Endothelial cell of umbilical vein (primary cell): ENCODE data around the gene VWCE. TPM values are rescaled to one million over a fixed set of nuclear protein-coding genes. Genes with fewer than 3 reads are reported as not detected.

Experiments used
- Bru-seq: library from RNA; stranded (reverse); fragments of 400-500 nt; gene quantifications from one replicate; lab custom pipeline; 2021; lab: Mats Ljungman, UMichigan
- BruChase-seq, 2 experiments: library from RNA; stranded (reverse); fragments of 400-500 nt; gene quantifications; one replicate each; lab custom pipeline; 2021; lab: Mats Ljungman, UMichigan
- BruUV-seq: library from RNA; stranded (reverse); fragments of 400-500 nt; replicated peaks from 2 replicates; lab custom pipeline; 2021; lab: Mats Ljungman, UMichigan
- CTCF ChIA-PET: fragments of 300-600, 350-600 bp; sonication (Branson Sonifier 250); formaldehyde crosslinking; loops from one replicate; lab custom pipeline; 2021; ENCODE audit warnings: antibody characterized with exemption, inconsistent platforms; lab: Charles Lee
- POLR2A ChIA-PET: fragments of 300-600, 350-600 bp; sonication (Branson Sonifier 250); formaldehyde crosslinking; loops from one replicate; lab custom pipeline; 2021; ENCODE audit warnings: antibody characterized with exemption, inconsistent platforms; lab: Charles Lee
- DNase-seq: peaks from one replicate; pipeline ENCODE4 v3.0.0-alpha.2; 2011; ENCODE audit warnings: low read depth, low spot score
- FAIRE-seq: peaks from 2 replicates; lab custom pipeline; 2011; peaks lifted over from hg19 to GRCh38; lab: Jason Lieb, UNC
- H2AFZ ChIP-seq: 2 replicates; pipeline ENCODE4 v1.6.0; 2012; ENCODE audit warnings: low read depth, low read length, control low read depth, inconsistent platforms
- H3K27ac ChIP-seq: 2 replicates; pipeline ENCODE4 v1.5.1; 2011; ENCODE audit warnings: low read depth, mild to moderate bottlenecking, control low read depth, low read length, moderate library complexity; ENCODE audit not compliant: insufficient read depth
- H3K27me3 ChIP-seq, 2 experiments: 2 replicates each; pipeline versions ENCODE4 v1.6.0 to v1.6.1; 2011; ENCODE audit warnings: low read length in 2 of 2, mixed read lengths in 1 of 2; ENCODE audit not compliant: control insufficient read depth in 2 of 2, insufficient read depth in 2 of 2
- H3K36me3 ChIP-seq, 2 experiments: 2 replicates in 1 of 2; 3 replicates in 1 of 2; pipeline ENCODE4 v1.5.1; 2011; ENCODE audit warnings: low read length in 2 of 2, mild to moderate bottlenecking in 1 of 2, moderate library complexity in 1 of 2; ENCODE audit not compliant: control insufficient read depth in 2 of 2, insufficient read depth in 2 of 2; ENCODE audit errors: extremely low read depth in 1 of 2
- H3K4me1 ChIP-seq: 3 replicates; pipeline ENCODE4 v1.5.1; 2011; ENCODE audit warnings: mild to moderate bottlenecking, low read length; ENCODE audit not compliant: control insufficient read depth, insufficient read depth; ENCODE audit errors: extremely low read depth
- H3K4me2 ChIP-seq: 2 replicates; pipeline ENCODE4 v1.6.1; 2011; ENCODE audit warnings: low read length, control low read depth, mixed read lengths; ENCODE audit not compliant: insufficient read depth
- H3K4me3 ChIP-seq, 3 experiments: fragments of 200-600 bp in 1 of 3; sonication (generic), shearing (Covaris generic) in 1 of 3; replicated peaks in 1 of 3; 2 replicates each; pipeline ENCODE4 v1.5.1; 2011 to 2016; ENCODE audit warnings: control low read depth in 3 of 3, low read length in 3 of 3, mild to moderate bottlenecking in 2 of 3, inconsistent platforms in 1 of 3, low read depth in 1 of 3, moderate library complexity in 1 of 3; ENCODE audit not compliant: insufficient read depth in 1 of 3
- H3K79me2 ChIP-seq: 2 replicates; pipeline ENCODE4 v1.6.0; 2012; ENCODE audit warnings: low read length, inconsistent platforms; ENCODE audit not compliant: control insufficient read depth, insufficient read depth
- H3K9ac ChIP-seq: replicated peaks from 2 replicates; pipeline ENCODE3; 2011; ENCODE audit warnings: low read length, control low read depth; ENCODE audit not compliant: insufficient read depth; ENCODE audit errors: extremely low read depth
- H3K9me1 ChIP-seq: replicated peaks from 3 replicates; pipeline ENCODE4 v1.6.0; 2011; ENCODE audit warnings: mild to moderate bottlenecking, low read length; ENCODE audit not compliant: control insufficient read depth, insufficient read depth; ENCODE audit errors: extremely low read depth
- H3K9me3 ChIP-seq: replicated peaks from 2 replicates; pipeline ENCODE4 v1.5.1; 2012; ENCODE audit warnings: low read length, inconsistent platforms; ENCODE audit not compliant: control insufficient read depth, insufficient read depth
- H4K20me1 ChIP-seq: replicated peaks from 2 replicates; pipeline ENCODE3; 2011; ENCODE audit warnings: mild to moderate bottlenecking, low read length; ENCODE audit not compliant: control insufficient read depth, insufficient read depth; ENCODE audit errors: extremely low read depth
- CTCF ChIP-seq, 2 donors: IDR thresholded peaks; 1 replicate in 1 of 2; 2 replicates in 1 of 2; pipeline ENCODE4 v1.5.1; 2011; ENCODE audit warnings: low read length in 2 of 2, mild to moderate bottlenecking in 2 of 2, moderate library complexity in 2 of 2, control low read depth in 1 of 2, inconsistent platforms in 1 of 2, low read depth in 1 of 2; ENCODE audit not compliant: insufficient read depth in 1 of 2; ENCODE audit errors: extremely low read depth in 1 of 2
- MYC ChIP-seq: IDR thresholded peaks from one replicate; pipeline ENCODE4 v1.6.1; 2011; ENCODE audit warnings: mild to moderate bottlenecking, low read depth, low read length
- dilution Hi-C: fragments of 300-500 bp; cut with MboI; formaldehyde crosslinking; loops from one replicate; pipeline ENCODE4 v1.15.0; 2019; ENCODE audit warnings: low sequenced_read_pairs; ENCODE audit not compliant: extremely low pct_ligation_motif_present
- intact Hi-C: fragments of 100-400 bp; cut with micrococcal nuclease; formaldehyde crosslinking; loops from one replicate; pipeline ENCODE4 v1.10.0; 2022
- long read RNA-seq: library from polyadenylated mRNA; stranded (forward); transcript quantifications from one replicate; pipeline ENCODE4 v2.0.0, GENCODE V29; 2021
- polyA minus RNA-seq, 3 experiments: library from RNA; depleted of rRNA, polyadenylated mRNA; stranded (reverse); fragments of >200 nt; gene quantifications; 1 replicate in 1 of 3; 2 replicates in 2 of 3; pipeline ENCODE4 v1.2.3, GENCODE V29; 2011
- polyA plus RNA-seq, 4 experiments: library from polyadenylated mRNA; depleted of rRNA in 3 of 4; stranded (reverse) in 3 of 4; unstranded in 1 of 4; fragments of >200 nt; gene quantifications; 2 replicates each; pipeline versions ENCODE4 v1.2.1 to v1.2.3, GENCODE V29; 2011 to 2012; ENCODE audit warnings: missing spikeins in 1 of 4
- total RNA-seq: library from RNA; stranded (reverse); gene quantifications from 2 replicates; pipeline ENCODE4 v1.2.3, GENCODE V29; 2021

Gene VWCE
- 14.4 and 14.8 TPM in 2 replicates for total RNA-seq
- polyA plus RNA-seq, result 6.5 and 7.8 TPM in 2 replicates
- 2.2 and 3.0 TPM in 2 replicates for polyA plus RNA-seq (2011; cell fraction: cytosol; rRNA removed)
- polyA plus RNA-seq (2011; cell fraction: nucleus; rRNA removed), result 24.3 and 28.9 TPM in 2 replicates
- polyA plus RNA-seq (2012), result 3.7 and 3.8 TPM in 2 replicates
- 7.2 and 7.8 TPM in 2 replicates for polyA minus RNA-seq
- 1.1 TPM for polyA minus RNA-seq (2011; cell fraction: cytosol; rRNA and poly(A)+ RNA removed)
- 8.7 and 13.7 TPM in 2 replicates for polyA minus RNA-seq (2011; cell fraction: nucleus; rRNA and poly(A)+ RNA removed)
- percentile 47 among the genes with signal in this experiment for Bru-seq, nascent RNA
- BruChase-seq, experiment 1, labeled RNA remaining after a 6-hour chase, result percentile 69 among the genes with signal in this experiment
- BruChase-seq, experiment 2, labeled RNA remaining after a 2-hour chase, result percentile 65 among the genes with signal in this experiment
- long read RNA-seq, transcript VWCE-202 (20 exons, 3,640 nt), result major isoform, 6 of 16 reads
- long read RNA-seq, partial matches to known transcripts, result 1 of 16 reads
- long read RNA-seq, other reads (novel, unspliced or antisense), result 9 of 16 reads

GRCh38 chr11:61294717-61295595, at the start of gene VWCE:
TSS of gene VWCE (minus strand) at chr11:61295316. CDS start at chr11:61295037, 279 bp downstream.
- FAIRE-seq (peak; percentile 72), DNase-seq (peak; percentile 56)
- no TSS peak for BruUV-seq
- H2AFZ ChIP-seq, result peak within 1 kb of the TSS; percentile 58
- CTCF ChIA-PET, result interaction anchor here (0.7 to 3.2 kb wide), 7 partner anchors 14 to 141 kb away, joined by 3 to 33 read pairs (median 4); no protein-coding TSS in a partner anchor
- H3K27ac ChIP-seq, result no peak within 1 kb of the TSS
- H3K4me1 ChIP-seq, result peaks cover 41% of the 10 kb centered on the region
- H3K36me3 ChIP-seq, result peaks cover 2 to 4% of the 10 kb centered on the region in 2 experiments
- H3K9ac ChIP-seq, result peak within 1 kb of the TSS; percentile 51
- H3K79me2 ChIP-seq, result no peaks in the 10 kb centered on the region
- H3K4me2 ChIP-seq, result peak within 1 kb of the TSS; percentile 54
- intact Hi-C loops, result loop anchor here (1.0 to 2.0 kb wide), 2 partner anchors 38 to 41 kb away; partner anchors contain the start of genes DDB1 and TKFC
- no peaks in the 10 kb centered on the region for H3K9me1 ChIP-seq
- H3K9me3 ChIP-seq, result no peaks in the 10 kb centered on the region
- TF ChIP-seq CTCF (IDR thresholded peaks at IDR 0.05; ENCODE audit: extremely low read depth in 1 of 2, insufficient read depth in 1 of 2, low read depth in 1 of 2, low read length in 2 of 2), result peak; percentile 10 to 29
- TF ChIP-seq MYC, result no peak
- no peaks in the 10 kb centered on the region for H4K20me1 ChIP-seq
- peaks cover 5 to 9% of the 10 kb centered on the region in 2 experiments for H3K27me3 ChIP-seq
- POLR2A ChIA-PET, result no interaction called here
- H3K4me3 ChIP-seq, result peak within 1 kb of the TSS; percentile 8 to 48 (median 45)
- dilution Hi-C loops, result no loop called here
